IMR-90 (cell line): Measurements from ENCODE around the gene MSH4. TPM values are rescaled to one million over a fixed set of nuclear protein-coding genes. Genes with fewer than 3 reads are reported as not detected.

ENCODE experiments used
- ATAC-seq: fragments of 200-7000 bp; cut with Tn5 transposase; 2 replicates; pipeline ENCODE4 v1.9.1; 2020; ENCODE audit warnings: low read depth, mild to moderate bottlenecking, moderate library complexity
- BruUV-seq: library from RNA; stranded (reverse); fragments of 400-500 nt; replicated peaks from 2 replicates; lab custom pipeline; 2021; lab: Mats Ljungman, UMichigan
- CTCF ChIA-PET: fragments of 300-600 bp; formaldehyde crosslinking; extraction: SDS; loops from one replicate; lab custom pipeline; 2021; ENCODE audit warnings: antibody characterized with exemption; lab: Yijun Ruan, JAX
- POLR2A ChIA-PET: fragments of 300-600 bp; sonication (Branson Sonifier 250); formaldehyde crosslinking; loops from one replicate; lab custom pipeline; 2022; ENCODE audit warnings: antibody characterized with exemption; ENCODE audit not compliant: unreplicated experiment; lab: Charles Lee
- DNase-seq: peaks from one replicate; pipeline ENCODE4 v3.0.0; 2013
- H2AFZ ChIP-seq: replicated peaks from 2 replicates; pipeline ENCODE3; 2013; ENCODE audit warnings: low read length, mild to moderate bottlenecking; ENCODE audit not compliant: poor library complexity
- H2AK5ac ChIP-seq: 2 replicates; pipeline ENCODE4 v1.6.1; 2013; ENCODE audit warnings: low read depth, low read length, inconsistent platforms
- H2AK9ac ChIP-seq: replicated peaks from 2 replicates; pipeline ENCODE3; 2013; ENCODE audit warnings: mild to moderate bottlenecking, low read depth, low read length, moderate library complexity; ENCODE audit not compliant: poor library complexity
- H2BK120ac ChIP-seq: 2 replicates; pipeline ENCODE4 v1.6.1; 2013; ENCODE audit warnings: low read depth, low read length, inconsistent platforms
- H2BK15ac ChIP-seq: 3 replicates; pipeline ENCODE4 v1.6.1; 2013; ENCODE audit warnings: low read depth, low read length, inconsistent platforms
- H2BK20ac ChIP-seq: 2 replicates; pipeline ENCODE4 v1.6.1; 2013; ENCODE audit warnings: low read depth, mild to moderate bottlenecking, inconsistent platforms, low read length, moderate library complexity
- H2BK5ac ChIP-seq: 2 replicates; pipeline ENCODE4 v1.6.1; 2013; ENCODE audit warnings: mild to moderate bottlenecking, low read depth, low read length, inconsistent platforms; ENCODE audit not compliant: poor library complexity, severe bottlenecking
- H3K14ac ChIP-seq: replicated peaks from 2 replicates; pipeline ENCODE4 v1.6.1; 2013; ENCODE audit warnings: low read depth, low read length, inconsistent platforms
- H3K18ac ChIP-seq: 2 replicates; pipeline ENCODE4 v1.6.1; 2013; ENCODE audit warnings: low read depth, low read length, control low read depth
- H3K23ac ChIP-seq: 2 replicates; pipeline ENCODE4 v1.6.1; 2013; ENCODE audit warnings: low read depth, low read length, inconsistent platforms
- H3K27ac ChIP-seq: 2 replicates; pipeline ENCODE4 v1.5.1; 2013; ENCODE audit warnings: mild to moderate bottlenecking, control low read depth, low read length; ENCODE audit not compliant: insufficient read depth
- H3K27me3 ChIP-seq: 2 replicates; pipeline ENCODE4 v1.6.1; 2013; ENCODE audit warnings: low read length; ENCODE audit not compliant: control insufficient read depth, insufficient read depth
- H3K36me3 ChIP-seq: 2 replicates; pipeline ENCODE4 v1.6.1; 2013; ENCODE audit warnings: low read length, mixed read lengths; ENCODE audit not compliant: control insufficient read depth, insufficient read depth
- H3K4ac ChIP-seq: 2 replicates; pipeline ENCODE4 v1.6.1; 2013; ENCODE audit warnings: low read depth, low read length, inconsistent platforms
- H3K4me1 ChIP-seq: 2 replicates; pipeline ENCODE4 v1.6.1; 2013; ENCODE audit warnings: low read length, mixed read lengths; ENCODE audit not compliant: control insufficient read depth, insufficient read depth
- H3K4me2 ChIP-seq: 2 replicates; pipeline ENCODE4 v1.6.1; 2013; ENCODE audit warnings: low read depth, mild to moderate bottlenecking, control low read depth, low read length, moderate library complexity
- H3K4me3 ChIP-seq: 2 replicates; pipeline ENCODE4 v1.5.1; 2013; ENCODE audit warnings: low read depth, mild to moderate bottlenecking, control low read depth, low read length, moderate library complexity; ENCODE audit not compliant: insufficient read depth
- H3K56ac ChIP-seq: 2 replicates; pipeline ENCODE4 v1.6.1; 2013; ENCODE audit warnings: low read length, inconsistent platforms; ENCODE audit not compliant: insufficient read depth; ENCODE audit errors: extremely low read depth
- H3K79me1 ChIP-seq, 2 experiments: 2 replicates each; pipeline ENCODE4 v1.6.1; 2013; ENCODE audit warnings: low read length in 2 of 2, inconsistent platforms in 1 of 2, low read depth in 1 of 2
- H3K9ac ChIP-seq: 2 replicates; pipeline ENCODE4 v1.6.1; 2013; ENCODE audit warnings: low read depth, low read length, control low read depth
- H3K9me1 ChIP-seq: 2 replicates; pipeline ENCODE4 v1.6.1; 2013; ENCODE audit warnings: low read length, inconsistent platforms; ENCODE audit not compliant: insufficient read depth
- H3K9me3 ChIP-seq: 2 replicates; pipeline ENCODE4 v1.6.1; 2013; ENCODE audit warnings: low read length; ENCODE audit not compliant: control insufficient read depth, insufficient read depth
- H4K20me1 ChIP-seq: 2 replicates; pipeline ENCODE4 v1.6.1; 2013; ENCODE audit warnings: low read length, inconsistent platforms; ENCODE audit not compliant: insufficient read depth
- H4K5ac ChIP-seq: 2 replicates; pipeline ENCODE4 v1.6.1; 2013; ENCODE audit warnings: mild to moderate bottlenecking, low read depth, low read length, control low read depth
- H4K8ac ChIP-seq, 2 experiments: 2 replicates each; pipeline ENCODE4 v1.6.1; 2013; ENCODE audit warnings: low read depth in 2 of 2, low read length in 2 of 2, control low read depth in 1 of 2, inconsistent platforms in 1 of 2
- H4K91ac ChIP-seq: 2 replicates; pipeline ENCODE4 v1.6.1; 2013; ENCODE audit warnings: low read depth, low read length, inconsistent platforms; ENCODE audit not compliant: insufficient read depth
- BHLHE40 ChIP-seq: fragments of 150-350 bp; IDR thresholded peaks from 2 replicates; pipeline ENCODE4 v1.6.1; 2016; ENCODE audit warnings: mild to moderate bottlenecking, low read depth, low read length
- CEBPB ChIP-seq: IDR thresholded peaks from 2 replicates; pipeline ENCODE4 v1.6.1; 2012; ENCODE audit warnings: low read depth, low read length, improper control_type of control experiment
- FOS ChIP-seq: fragments of 150-350 bp; IDR thresholded peaks from 2 replicates; pipeline ENCODE4 v1.6.1; 2016; ENCODE audit warnings: low read depth, low read length
- MAZ ChIP-seq: IDR thresholded peaks from 2 replicates; pipeline ENCODE4 v1.6.1; 2012; ENCODE audit warnings: low read depth, mild to moderate bottlenecking, low read length, improper control_type of control experiment, moderate library complexity, borderline replicate concordance
- NFE2L2 ChIP-seq: fragments of 150-350 bp; IDR thresholded peaks from 2 replicates; pipeline ENCODE4 v1.6.1; 2016; ENCODE audit warnings: low read depth, mild to moderate bottlenecking, low read length
- POLR2A ChIP-seq: IDR thresholded peaks from 2 replicates; pipeline ENCODE4 v1.6.1; 2012; ENCODE audit warnings: mild to moderate bottlenecking, low read depth, low read length
- RCOR1 ChIP-seq: IDR thresholded peaks from 2 replicates; pipeline ENCODE4 v1.6.1; 2012; ENCODE audit warnings: mild to moderate bottlenecking, low read length, improper control_type of control experiment; ENCODE audit not compliant: insufficient replicate concordance
- whole genome bisulfite sequencing, 2 experiments: methylation state at CpG; one replicate each; pipeline versions ENCODE4 v1.1.5 to v1.1.7; 2013; ENCODE audit warnings: missing lambda C conversion rate in 2 of 2; ENCODE audit not compliant: insufficient read length in 1 of 2; ENCODE audit errors: extremely low coverage in 2 of 2; 5-methylcytosine and 5-hydroxymethylcytosine counted together
- dilution Hi-C: fragments of 300-500 bp; cut with HindIII; formaldehyde crosslinking; loops from one replicate; pipeline ENCODE4 v1.14.3; 2018; ENCODE audit warnings: low sequenced_read_pairs; ENCODE audit not compliant: unreplicated experiment
- in situ Hi-C: fragments of 300-500 bp; cut with MboI; formaldehyde crosslinking; loops from 3 replicates; pipeline ENCODE4 v1.14.3; 2019; ENCODE audit warnings: low sequenced_read_pairs, inconsistent platforms, mixed read lengths
- intact Hi-C: fragments of 100-400 bp; cut with micrococcal nuclease; formaldehyde crosslinking; loops from 2 replicates; pipeline ENCODE4 v1.10.0; 2022
- polyA plus RNA-seq, 3 experiments: library from polyadenylated mRNA; depleted of rRNA; stranded (reverse); fragments of >200 nt; gene quantifications; 2 replicates each; pipeline ENCODE4 v1.2.3, GENCODE V29; 2012; ENCODE audit warnings: low replicate concordance in 1 of 3
- total RNA-seq: library from RNA; depleted of rRNA; stranded (reverse); fragments of >200 nt; gene quantifications from 2 replicates; pipeline ENCODE4 v1.2.3, GENCODE V29; 2012
- TF ChIP-seq, protein P1 (sequence below): fragments of 150-350 bp; IDR thresholded peaks from 2 replicates; pipeline ENCODE4 v1.6.1; 2016; ENCODE audit warnings: low read depth, mild to moderate bottlenecking, low read length, moderate library complexity, borderline replicate concordance
- TF ChIP-seq, protein P2 (sequence below): conservative IDR thresholded peaks from 2 replicates; pipeline ENCODE4 v1.5.1; 2012; ENCODE audit warnings: mild to moderate bottlenecking, low read depth, low read length, improper control_type of control experiment
- TF ChIP-seq, protein P3 (sequence below): fragments of 150-350 bp; IDR thresholded peaks from 2 replicates; pipeline ENCODE4 v1.6.1; 2017; ENCODE audit warnings: mild to moderate bottlenecking, antibody characterized with exemption, low read length, low read depth

Gene MSH4
- total and polyA plus RNA-seq, 2 of the 4 experiments (the other 2 are of a cell fraction) = under 0.01 to 0.02 TPM

DNA sequence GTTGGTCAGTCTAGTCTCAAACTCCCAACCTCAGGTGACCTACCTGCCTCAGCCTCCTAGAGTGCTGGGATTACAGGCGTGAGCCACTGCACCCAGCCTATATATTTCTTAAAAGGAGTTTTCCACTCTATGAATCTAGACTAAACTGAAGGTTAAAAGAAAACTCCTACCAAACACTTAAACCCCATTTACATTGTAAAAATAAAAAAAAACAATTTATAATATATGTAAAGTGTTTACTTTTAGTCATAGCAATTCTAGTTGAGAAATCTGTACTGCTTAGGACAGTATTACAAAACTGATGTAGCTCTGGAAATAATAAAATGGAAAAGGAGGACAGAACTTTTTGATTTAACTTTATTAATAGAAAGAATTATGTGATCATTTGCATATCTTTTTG lies 126.0 kb downstream of the MSH4 start:
- in situ Hi-C loops = no loop called here
- BruUV-seq = no TSS peak

More for the DNA sequence above, 126.0 kb downstream of the MSH4 start:
- DNase-seq (no peak), ATAC-seq (no peak)
- no peak overlapping the region for H3K56ac ChIP-seq
- no peak overlapping the region for H2AK5ac ChIP-seq
- TF ChIP-seq MAZ (no peak), CEBPB (no peak), RCOR1 (no peak), BHLHE40 (no peak), POLR2A (no peak), NFE2L2 (no peak), FOS (no peak)
- TF ChIP-seq, protein P1, sequence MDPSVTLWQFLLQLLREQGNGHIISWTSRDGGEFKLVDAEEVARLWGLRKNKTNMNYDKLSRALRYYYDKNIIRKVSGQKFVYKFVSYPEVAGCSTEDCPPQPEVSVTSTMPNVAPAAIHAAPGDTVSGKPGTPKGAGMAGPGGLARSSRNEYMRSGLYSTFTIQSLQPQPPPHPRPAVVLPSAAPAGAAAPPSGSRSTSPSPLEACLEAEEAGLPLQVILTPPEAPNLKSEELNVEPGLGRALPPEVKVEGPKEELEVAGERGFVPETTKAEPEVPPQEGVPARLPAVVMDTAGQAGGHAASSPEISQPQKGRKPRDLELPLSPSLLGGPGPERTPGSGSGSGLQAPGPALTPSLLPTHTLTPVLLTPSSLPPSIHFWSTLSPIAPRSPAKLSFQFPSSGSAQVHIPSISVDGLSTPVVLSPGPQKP = no peak
- TF ChIP-seq, protein P2, sequence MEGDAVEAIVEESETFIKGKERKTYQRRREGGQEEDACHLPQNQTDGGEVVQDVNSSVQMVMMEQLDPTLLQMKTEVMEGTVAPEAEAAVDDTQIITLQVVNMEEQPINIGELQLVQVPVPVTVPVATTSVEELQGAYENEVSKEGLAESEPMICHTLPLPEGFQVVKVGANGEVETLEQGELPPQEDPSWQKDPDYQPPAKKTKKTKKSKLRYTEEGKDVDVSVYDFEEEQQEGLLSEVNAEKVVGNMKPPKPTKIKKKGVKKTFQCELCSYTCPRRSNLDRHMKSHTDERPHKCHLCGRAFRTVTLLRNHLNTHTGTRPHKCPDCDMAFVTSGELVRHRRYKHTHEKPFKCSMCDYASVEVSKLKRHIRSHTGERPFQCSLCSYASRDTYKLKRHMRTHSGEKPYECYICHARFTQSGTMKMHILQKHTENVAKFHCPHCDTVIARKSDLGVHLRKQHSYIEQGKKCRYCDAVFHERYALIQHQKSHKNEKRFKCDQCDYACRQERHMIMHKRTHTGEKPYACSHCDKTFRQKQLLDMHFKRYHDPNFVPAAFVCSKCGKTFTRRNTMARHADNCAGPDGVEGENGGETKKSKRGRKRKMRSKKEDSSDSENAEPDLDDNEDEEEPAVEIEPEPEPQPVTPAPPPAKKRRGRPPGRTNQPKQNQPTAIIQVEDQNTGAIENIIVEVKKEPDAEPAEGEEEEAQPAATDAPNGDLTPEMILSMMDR = no peak
- TF ChIP-seq, protein P3, sequence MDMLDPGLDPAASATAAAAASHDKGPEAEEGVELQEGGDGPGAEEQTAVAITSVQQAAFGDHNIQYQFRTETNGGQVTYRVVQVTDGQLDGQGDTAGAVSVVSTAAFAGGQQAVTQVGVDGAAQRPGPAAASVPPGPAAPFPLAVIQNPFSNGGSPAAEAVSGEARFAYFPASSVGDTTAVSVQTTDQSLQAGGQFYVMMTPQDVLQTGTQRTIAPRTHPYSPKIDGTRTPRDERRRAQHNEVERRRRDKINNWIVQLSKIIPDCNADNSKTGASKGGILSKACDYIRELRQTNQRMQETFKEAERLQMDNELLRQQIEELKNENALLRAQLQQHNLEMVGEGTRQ = no peak
- no peaks in the 10 kb centered on the region for H3K36me3 ChIP-seq
- H4K8ac ChIP-seq = no peak overlapping the region
- no peak overlapping the region for H2AK9ac ChIP-seq
- CTCF ChIA-PET = no interaction called here
- H4K5ac ChIP-seq = no peak overlapping the region
- no peaks in the 10 kb centered on the region; the same call in 1 of the 2 replicates for H3K27me3 ChIP-seq
- no peak overlapping the region for H3K27ac ChIP-seq
- no peak overlapping the region for H3K18ac ChIP-seq
- no CpG with 5 or more reads among the region's 1 CpG for WGBS, 2 experiments
- no peak overlapping the region for H3K9ac ChIP-seq
- no peak overlapping the region for H2BK20ac ChIP-seq
- H3K23ac ChIP-seq = no peak overlapping the region
- H4K20me1 ChIP-seq = no peaks in the 10 kb centered on the region
- H3K79me1 ChIP-seq = no peaks in the 10 kb centered on the region
- H3K14ac ChIP-seq = no peak overlapping the region
- no peak overlapping the region for H2AFZ ChIP-seq
- no peak overlapping the region for H2BK5ac ChIP-seq
- no peaks in the 10 kb centered on the region for H3K4me1 ChIP-seq
- POLR2A ChIA-PET = no interaction called here
- no peak overlapping the region for H2BK15ac ChIP-seq
- no peaks in the 10 kb centered on the region for H3K9me3 ChIP-seq
- no peak overlapping the region for H3K4me3 ChIP-seq
- H3K9me1 ChIP-seq = no peaks in the 10 kb centered on the region
- intact Hi-C loops (loop anchor here (5.0 kb wide), 1 partner anchor 55 kb away; no protein-coding TSS in a partner anchor), dilution Hi-C loops (no loop called here)
- H4K91ac ChIP-seq = no peak overlapping the region
- H2BK120ac ChIP-seq = no peak overlapping the region
- no peak overlapping the region for H3K4me2 ChIP-seq
- H3K4ac ChIP-seq = no peak overlapping the region
